ENCODE results near the gene CDX1. TPM values are rescaled to one million over a fixed set of nuclear protein-coding genes. Genes with fewer than 3 reads are reported as not detected.
"Not testable (repeated sequence)": the region's sequence is repeated elsewhere in the genome, so short reads cannot be mapped to it uniquely, and the experiment has no call there.

CDX1 gene
- total RNA-seq, 1 donor from 2014 or later = not detected

- H3K4me3 ChIP-seq (ENCODE audit: low read depth, low read length) = no peak overlapping the region
- TF ChIP-seq CTCF (conservative IDR thresholded peaks at IDR 0.05; ENCODE audit: low read depth, low read length) = no peak
- no peak for DNase-seq (ENCODE audit: low read depth)
Observed at GRCh38 chr5:150224483-150225027, 58.0 kb downstream of the CDX1 start.

- no peak for DNase-seq (ENCODE audit: low read depth)
- TF ChIP-seq CTCF (conservative IDR thresholded peaks at IDR 0.05; ENCODE audit: low read depth, low read length) = no peak
- H3K4me3 ChIP-seq (ENCODE audit: low read depth, low read length) = no peak overlapping the region
Observed at GRCh38 chr5:150227036-150227435, 60.5 kb downstream of the CDX1 start.

- H3K4me3 ChIP-seq (ENCODE audit: low read depth, low read length) = no peak overlapping the region
- TF ChIP-seq CTCF (conservative IDR thresholded peaks at IDR 0.05; ENCODE audit: low read depth, low read length) = no peak
- no peak for DNase-seq (ENCODE audit: low read depth)
Observed at GRCh38 chr5:150227606-150228273, 61.2 kb downstream of the CDX1 start.

- no peak overlapping the region for H3K4me3 ChIP-seq (ENCODE audit: low read depth, low read length)
Observed at GRCh38 chr5:150229571-150229970, 63.0 kb downstream of the CDX1 start.

GRCh38 chr5:150230842-150231241, 64.3 kb downstream of the CDX1 start:
- no peak for DNase-seq (ENCODE audit: low read depth)
- TF ChIP-seq CTCF (conservative IDR thresholded peaks at IDR 0.05; ENCODE audit: low read depth, low read length) = no peak
- no peak overlapping the region for H3K4me3 ChIP-seq (ENCODE audit: low read depth, low read length)

More at GRCh38 chr5:150229571-150229970, 63.0 kb downstream of the CDX1 start:
- DNase-seq (ENCODE audit: low read depth) = no peak
- no peak for TF ChIP-seq CTCF (conservative IDR thresholded peaks at IDR 0.05; ENCODE audit: low read depth, low read length)

GRCh38 chr5:150233706-150234105, 67.1 kb downstream of the CDX1 start:
- H3K4me3 ChIP-seq (ENCODE audit: low read depth, low read length); DNase-seq (ENCODE audit: low read depth): not testable (repeated sequence)

Other genes with a start within 250 kb of the CDX1 start
- gene PDE6A, start 222.0 kb upstream of the CDX1 start, total RNA-seq = not detected in 2 replicates
- 10.3 and 11.9 TPM in 2 replicates for gene SLC26A2, start 206.0 kb upstream of the CDX1 start, total RNA-seq
- gene TIGD6, start 166.1 kb upstream of the CDX1 start, total RNA-seq = 0.75 and 3.8 TPM in 2 replicates
- gene HMGXB3, start 166.0 kb upstream of the CDX1 start, total RNA-seq = 28.4 and 29.1 TPM in 2 replicates
- gene CSF1R, start 80.2 kb upstream of the CDX1 start, total RNA-seq = not detected in 2 replicates
- 2.2 and 4.6 TPM in 2 replicates for gene PDGFRB, start 10.9 kb upstream of the CDX1 start, total RNA-seq
- not detected in 2 replicates for gene SLC6A7, start 23.3 kb downstream of the CDX1 start, total RNA-seq
- gene CAMK2A, start 123.0 kb downstream of the CDX1 start, total RNA-seq = not detected in 2 replicates
- 2.3 and 5.7 TPM in 2 replicates for gene ARSI, start 136.1 kb downstream of the CDX1 start, total RNA-seq
- 44.3 and 79.9 TPM in 2 replicates for gene TCOF1, start 190.9 kb downstream of the CDX1 start, total RNA-seq
- 31.2 and 54.4 TPM in 2 replicates for gene CD74, start 246.1 kb downstream of the CDX1 start, total RNA-seq

Measured in epithelial cell of proximal tubule (primary cell).